ENCODE results near the gene TMEM158. TPM values are rescaled to one million over a fixed set of nuclear protein-coding genes. Genes with fewer than 3 reads are reported as not detected.

Gene TMEM158
- total and polyA plus RNA-seq, 2 of the 8 experiments (the other 6 are each of a cell fraction or from before 2014, with no cell fraction given) = 6.8 to 30.3 TPM

DNA sequence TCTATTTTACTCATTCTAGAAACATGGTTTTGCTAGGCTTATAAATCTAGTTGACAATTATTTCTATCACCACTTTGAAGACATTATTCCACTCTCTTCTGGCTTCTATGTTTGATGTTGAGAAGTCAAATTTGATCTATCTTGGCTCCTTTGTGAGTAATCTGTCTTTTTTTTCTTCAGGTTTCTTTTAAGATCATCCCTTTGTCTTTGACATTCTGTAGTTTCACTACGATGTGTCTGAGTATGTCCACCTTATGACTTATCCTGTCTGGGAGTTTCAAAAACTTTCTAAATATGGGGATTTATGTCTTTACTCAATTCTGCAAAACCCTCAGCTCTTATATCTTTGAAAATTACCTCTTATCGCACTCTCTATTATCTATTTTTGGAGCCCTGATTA, 41.0 kb upstream of the TMEM158 start (continued):
- TF ChIP-seq, protein P1, sequence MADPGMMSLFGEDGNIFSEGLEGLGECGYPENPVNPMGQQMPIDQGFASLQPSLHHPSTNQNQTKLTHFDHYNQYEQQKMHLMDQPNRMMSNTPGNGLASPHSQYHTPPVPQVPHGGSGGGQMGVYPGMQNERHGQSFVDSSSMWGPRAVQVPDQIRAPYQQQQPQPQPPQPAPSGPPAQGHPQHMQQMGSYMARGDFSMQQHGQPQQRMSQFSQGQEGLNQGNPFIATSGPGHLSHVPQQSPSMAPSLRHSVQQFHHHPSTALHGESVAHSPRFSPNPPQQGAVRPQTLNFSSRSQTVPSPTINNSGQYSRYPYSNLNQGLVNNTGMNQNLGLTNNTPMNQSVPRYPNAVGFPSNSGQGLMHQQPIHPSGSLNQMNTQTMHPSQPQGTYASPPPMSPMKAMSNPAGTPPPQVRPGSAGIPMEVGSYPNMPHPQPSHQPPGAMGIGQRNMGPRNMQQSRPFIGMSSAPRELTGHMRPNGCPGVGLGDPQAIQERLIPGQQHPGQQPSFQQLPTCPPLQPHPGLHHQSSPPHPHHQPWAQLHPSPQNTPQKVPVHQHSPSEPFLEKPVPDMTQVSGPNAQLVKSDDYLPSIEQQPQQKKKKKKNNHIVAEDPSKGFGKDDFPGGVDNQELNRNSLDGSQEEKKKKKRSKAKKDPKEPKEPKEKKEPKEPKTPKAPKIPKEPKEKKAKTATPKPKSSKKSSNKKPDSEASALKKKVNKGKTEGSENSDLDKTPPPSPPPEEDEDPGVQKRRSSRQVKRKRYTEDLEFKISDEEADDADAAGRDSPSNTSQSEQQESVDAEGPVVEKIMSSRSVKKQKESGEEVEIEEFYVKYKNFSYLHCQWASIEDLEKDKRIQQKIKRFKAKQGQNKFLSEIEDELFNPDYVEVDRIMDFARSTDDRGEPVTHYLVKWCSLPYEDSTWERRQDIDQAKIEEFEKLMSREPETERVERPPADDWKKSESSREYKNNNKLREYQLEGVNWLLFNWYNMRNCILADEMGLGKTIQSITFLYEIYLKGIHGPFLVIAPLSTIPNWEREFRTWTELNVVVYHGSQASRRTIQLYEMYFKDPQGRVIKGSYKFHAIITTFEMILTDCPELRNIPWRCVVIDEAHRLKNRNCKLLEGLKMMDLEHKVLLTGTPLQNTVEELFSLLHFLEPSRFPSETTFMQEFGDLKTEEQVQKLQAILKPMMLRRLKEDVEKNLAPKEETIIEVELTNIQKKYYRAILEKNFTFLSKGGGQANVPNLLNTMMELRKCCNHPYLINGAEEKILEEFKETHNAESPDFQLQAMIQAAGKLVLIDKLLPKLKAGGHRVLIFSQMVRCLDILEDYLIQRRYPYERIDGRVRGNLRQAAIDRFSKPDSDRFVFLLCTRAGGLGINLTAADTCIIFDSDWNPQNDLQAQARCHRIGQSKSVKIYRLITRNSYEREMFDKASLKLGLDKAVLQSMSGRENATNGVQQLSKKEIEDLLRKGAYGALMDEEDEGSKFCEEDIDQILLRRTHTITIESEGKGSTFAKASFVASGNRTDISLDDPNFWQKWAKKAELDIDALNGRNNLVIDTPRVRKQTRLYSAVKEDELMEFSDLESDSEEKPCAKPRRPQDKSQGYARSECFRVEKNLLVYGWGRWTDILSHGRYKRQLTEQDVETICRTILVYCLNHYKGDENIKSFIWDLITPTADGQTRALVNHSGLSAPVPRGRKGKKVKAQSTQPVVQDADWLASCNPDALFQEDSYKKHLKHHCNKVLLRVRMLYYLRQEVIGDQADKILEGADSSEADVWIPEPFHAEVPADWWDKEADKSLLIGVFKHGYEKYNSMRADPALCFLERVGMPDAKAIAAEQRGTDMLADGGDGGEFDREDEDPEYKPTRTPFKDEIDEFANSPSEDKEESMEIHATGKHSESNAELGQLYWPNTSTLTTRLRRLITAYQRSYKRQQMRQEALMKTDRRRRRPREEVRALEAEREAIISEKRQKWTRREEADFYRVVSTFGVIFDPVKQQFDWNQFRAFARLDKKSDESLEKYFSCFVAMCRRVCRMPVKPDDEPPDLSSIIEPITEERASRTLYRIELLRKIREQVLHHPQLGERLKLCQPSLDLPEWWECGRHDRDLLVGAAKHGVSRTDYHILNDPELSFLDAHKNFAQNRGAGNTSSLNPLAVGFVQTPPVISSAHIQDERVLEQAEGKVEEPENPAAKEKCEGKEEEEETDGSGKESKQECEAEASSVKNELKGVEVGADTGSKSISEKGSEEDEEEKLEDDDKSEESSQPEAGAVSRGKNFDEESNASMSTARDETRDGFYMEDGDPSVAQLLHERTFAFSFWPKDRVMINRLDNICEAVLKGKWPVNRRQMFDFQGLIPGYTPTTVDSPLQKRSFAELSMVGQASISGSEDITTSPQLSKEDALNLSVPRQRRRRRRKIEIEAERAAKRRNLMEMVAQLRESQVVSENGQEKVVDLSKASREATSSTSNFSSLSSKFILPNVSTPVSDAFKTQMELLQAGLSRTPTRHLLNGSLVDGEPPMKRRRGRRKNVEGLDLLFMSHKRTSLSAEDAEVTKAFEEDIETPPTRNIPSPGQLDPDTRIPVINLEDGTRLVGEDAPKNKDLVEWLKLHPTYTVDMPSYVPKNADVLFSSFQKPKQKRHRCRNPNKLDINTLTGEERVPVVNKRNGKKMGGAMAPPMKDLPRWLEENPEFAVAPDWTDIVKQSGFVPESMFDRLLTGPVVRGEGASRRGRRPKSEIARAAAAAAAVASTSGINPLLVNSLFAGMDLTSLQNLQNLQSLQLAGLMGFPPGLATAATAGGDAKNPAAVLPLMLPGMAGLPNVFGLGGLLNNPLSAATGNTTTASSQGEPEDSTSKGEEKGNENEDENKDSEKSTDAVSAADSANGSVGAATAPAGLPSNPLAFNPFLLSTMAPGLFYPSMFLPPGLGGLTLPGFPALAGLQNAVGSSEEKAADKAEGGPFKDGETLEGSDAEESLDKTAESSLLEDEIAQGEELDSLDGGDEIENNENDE (IDR thresholded peaks at IDR 0.05; ENCODE audit: insufficient replicate concordance, low read length) = no peak
- TF ChIP-seq EP300 (IDR thresholded peaks at IDR 0.05; ENCODE audit: borderline replicate concordance in 1 of 2, low read depth in 2 of 2, low read length in 2 of 2) (no peak), HDAC2 (IDR thresholded peaks at IDR 0.05; ENCODE audit: borderline replicate concordance in 1 of 2, low read depth in 2 of 2, low read length in 2 of 2) (no peak), JUN (IDR thresholded peaks at IDR 0.05; ENCODE audit: low read depth, low read length) (no peak), BCL11A (IDR thresholded peaks at IDR 0.05; ENCODE audit: low read depth in 2 of 2, low read length in 2 of 2) (no peak), TCF12 (IDR thresholded peaks at IDR 0.05; ENCODE audit: low read depth, low read length) (no peak), PHF8 (conservative IDR thresholded peaks at IDR 0.05; ENCODE audit: low read depth, low read length) (no peak), RFX5 (IDR thresholded peaks at IDR 0.05; ENCODE audit: borderline replicate concordance, low read depth, low read length) (no peak), SAP30 (IDR thresholded peaks at IDR 0.05; ENCODE audit: insufficient read depth, insufficient replicate concordance, low read length) (no peak), POU5F1 (IDR thresholded peaks at IDR 0.05; ENCODE audit: low read depth, low read length) (no peak)

Measured in H1 (cell line).